NCI-H187 (cell line): ENCODE measurements around the gene PSME3.
"Not testable (repeated sequence)": the region's sequence is repeated elsewhere in the genome, so short reads cannot be mapped to it uniquely, and the experiment has no call there.

Experiments
- DNase-seq, 2 experiments: peaks; one replicate each; lab custom pipeline; 2025; lab: John Stamatoyannopoulos, UW

PSME3 gene

GRCh38 chr17:42851371-42852240 lies 18.4 kb downstream of the PSME3 start:
- not testable (repeated sequence) for DNase-seq

- no peak for DNase-seq
Observed at GRCh38 chr17:42852351-42852750, 19.2 kb downstream of the PSME3 start.

- no peak for DNase-seq
Observed at GRCh38 chr17:42853004-42853403, 19.8 kb downstream of the PSME3 start.

- DNase-seq = no peak
Observed at GRCh38 chr17:42853597-42853967, 20.4 kb downstream of the PSME3 start.

- no peak for DNase-seq
Observed at GRCh38 chr17:42853968-42854790, 21.0 kb downstream of the PSME3 start.

- no peak for DNase-seq
Observed at GRCh38 chr17:42855048-42855596, 21.9 kb downstream of the PSME3 start.

- not testable (repeated sequence) for DNase-seq
Observed at GRCh38 chr17:42856093-42856492, 22.9 kb downstream of the PSME3 start.

GRCh38 chr17:42856516-42856915 lies 23.3 kb downstream of the PSME3 start:
- not testable (repeated sequence) for DNase-seq

- no peak for DNase-seq
Observed at GRCh38 chr17:42857389-42857788, 24.2 kb downstream of the PSME3 start.

GRCh38 chr17:42865638-42866094 lies 32.5 kb downstream of the PSME3 start:
- DNase-seq = no peak

- no peak for DNase-seq
Observed at GRCh38 chr17:42866216-42866615, 33.0 kb downstream of the PSME3 start.

GRCh38 chr17:42866631-42867575 lies 33.7 kb downstream of the PSME3 start:
- DNase-seq = no peak

- not testable (repeated sequence) for DNase-seq
Observed at GRCh38 chr17:42867694-42868261, 34.6 kb downstream of the PSME3 start.

- DNase-seq = no peak
Observed at GRCh38 chr17:42868338-42868737, 35.1 kb downstream of the PSME3 start.

GRCh38 chr17:42871647-42872046 lies 38.5 kb downstream of the PSME3 start:
- DNase-seq = no peak

- no peak for DNase-seq
Observed at GRCh38 chr17:42872251-42872965, 39.2 kb downstream of the PSME3 start.

- no peak for DNase-seq
Observed at GRCh38 chr17:42873315-42873714, 40.1 kb downstream of the PSME3 start.

GRCh38 chr17:42873932-42874695 lies 40.9 kb downstream of the PSME3 start:
- DNase-seq = not testable (repeated sequence)

- no peak for DNase-seq
Observed at GRCh38 chr17:42877037-42877436, 43.8 kb downstream of the PSME3 start.
